ENCODE data around the gene OAS2. TPM values are rescaled to one million over a fixed set of nuclear protein-coding genes. Genes with fewer than 3 reads are reported as not detected.

OAS2 gene
- polyA plus RNA-seq, 1 donor from 2014 or later = not detected

DNA sequence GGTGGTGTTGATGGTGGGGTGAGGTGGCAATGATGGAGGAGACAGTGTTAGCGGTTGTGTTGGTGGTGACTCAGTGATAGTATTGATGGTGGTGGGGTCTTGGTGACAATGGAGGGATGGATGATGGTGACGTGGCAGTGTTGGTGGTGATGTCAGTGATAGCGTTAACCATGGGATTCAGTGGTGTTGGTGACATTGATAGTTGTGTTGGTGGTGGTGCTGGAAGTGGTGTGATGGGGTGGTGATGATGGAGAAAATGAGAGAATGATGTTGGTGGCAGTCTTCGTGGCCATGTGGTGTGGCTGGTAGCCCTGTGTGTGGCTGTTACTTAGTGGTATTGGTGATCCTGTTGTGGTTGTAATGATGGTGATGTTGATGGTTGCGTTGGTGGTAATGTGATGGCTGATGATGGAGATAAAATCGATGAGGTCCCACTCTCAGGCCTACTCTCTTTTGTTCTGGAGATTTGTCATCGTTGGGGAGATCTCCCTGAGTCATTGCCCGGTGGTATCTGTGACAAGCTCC lies 80.8 kb downstream of the OAS2 start:
- Histone ChIP-seq H3K36me3 (ENCODE audit: insufficient read depth, low read length) (no peaks in the 10 kb centered on the region), H3K4me3 (ENCODE audit: low read length) (peak overlapping the region; percentile 81), H3K4me2 (ENCODE audit: low read length) (peak overlapping the region; percentile 18), H3K9me2 (ENCODE audit: insufficient read depth, low read length) (no peaks in the 10 kb centered on the region), H3K79me2 (replicated peaks; ENCODE audit: insufficient read depth, low read length) (peaks cover 23% of the 10 kb centered on the region), H2AFZ (ENCODE audit: low read depth, low read length) (no peak overlapping the region), H3K27ac (ENCODE audit: low read length) (no peak overlapping the region), H3F3A (ENCODE audit: insufficient read depth, low read length, poor library complexity, severe bottlenecking) (no peaks in the 10 kb centered on the region), H3K27me3 (ENCODE audit: insufficient read depth, low read depth, low read length) (no peaks in the 10 kb centered on the region), H3K9ac (ENCODE audit: low read length) (no peak overlapping the region), H4K20me1 (ENCODE audit: insufficient read depth) (peaks cover 4% of the 10 kb centered on the region), H3K9me3 (ENCODE audit: low read length) (no peaks in the 10 kb centered on the region)
- no peak for TF ChIP-seq MXI1 (conservative IDR thresholded peaks at IDR 0.05; ENCODE audit: poor library complexity, severe bottlenecking)
- no peak for TF ChIP-seq SMC3 (conservative IDR thresholded peaks at IDR 0.05; ENCODE audit: poor library complexity)
- TF ChIP-seq, protein P1, sequence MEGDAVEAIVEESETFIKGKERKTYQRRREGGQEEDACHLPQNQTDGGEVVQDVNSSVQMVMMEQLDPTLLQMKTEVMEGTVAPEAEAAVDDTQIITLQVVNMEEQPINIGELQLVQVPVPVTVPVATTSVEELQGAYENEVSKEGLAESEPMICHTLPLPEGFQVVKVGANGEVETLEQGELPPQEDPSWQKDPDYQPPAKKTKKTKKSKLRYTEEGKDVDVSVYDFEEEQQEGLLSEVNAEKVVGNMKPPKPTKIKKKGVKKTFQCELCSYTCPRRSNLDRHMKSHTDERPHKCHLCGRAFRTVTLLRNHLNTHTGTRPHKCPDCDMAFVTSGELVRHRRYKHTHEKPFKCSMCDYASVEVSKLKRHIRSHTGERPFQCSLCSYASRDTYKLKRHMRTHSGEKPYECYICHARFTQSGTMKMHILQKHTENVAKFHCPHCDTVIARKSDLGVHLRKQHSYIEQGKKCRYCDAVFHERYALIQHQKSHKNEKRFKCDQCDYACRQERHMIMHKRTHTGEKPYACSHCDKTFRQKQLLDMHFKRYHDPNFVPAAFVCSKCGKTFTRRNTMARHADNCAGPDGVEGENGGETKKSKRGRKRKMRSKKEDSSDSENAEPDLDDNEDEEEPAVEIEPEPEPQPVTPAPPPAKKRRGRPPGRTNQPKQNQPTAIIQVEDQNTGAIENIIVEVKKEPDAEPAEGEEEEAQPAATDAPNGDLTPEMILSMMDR (IDR thresholded peaks at IDR 0.05; ENCODE audit: poor library complexity, severe bottlenecking) = no peak

DNA sequence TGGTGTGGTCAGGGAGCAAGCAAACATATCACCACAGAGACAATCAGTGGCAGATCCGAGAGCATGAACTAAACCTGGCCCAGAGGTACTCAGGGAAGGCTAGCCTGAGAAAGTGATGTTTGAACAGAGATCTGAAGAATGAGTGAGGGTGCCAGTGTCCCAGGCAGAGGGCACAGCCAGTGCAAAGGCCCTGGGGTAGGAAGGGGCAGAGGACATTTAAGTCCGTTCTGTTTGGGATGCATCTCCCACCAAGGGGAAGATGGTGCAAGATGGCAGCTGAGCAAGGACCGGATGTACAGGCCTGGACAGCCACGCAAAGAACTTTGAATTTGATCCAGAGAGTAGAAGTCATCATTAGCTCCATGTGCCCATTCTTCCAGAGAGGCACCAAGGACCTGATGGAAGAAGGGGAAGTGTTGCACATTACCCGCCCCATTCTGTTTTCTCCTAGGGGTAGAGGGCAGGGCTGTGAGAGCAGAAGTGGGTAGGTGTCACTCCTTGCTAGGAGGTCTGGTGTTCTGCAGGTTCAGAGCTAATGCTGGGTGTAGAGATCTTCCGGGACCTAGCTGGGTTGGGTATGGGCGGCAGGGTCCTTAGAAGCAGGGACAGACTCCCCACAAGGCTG lies 82.1 kb downstream of the OAS2 start:
- no peaks in the 10 kb centered on the region for H3K27me3 ChIP-seq (ENCODE audit: insufficient read depth, low read depth, low read length)
- peaks cover 4% of the 10 kb centered on the region for H4K20me1 ChIP-seq (ENCODE audit: insufficient read depth)
- H3K9me3 ChIP-seq (ENCODE audit: low read length) = no peaks in the 10 kb centered on the region
- H3K27ac ChIP-seq (ENCODE audit: low read length) = no peak overlapping the region
- peaks cover 22% of the 10 kb centered on the region for H3K79me2 ChIP-seq (replicated peaks; ENCODE audit: insufficient read depth, low read length)
- no peak overlapping the region for H3K4me3 ChIP-seq (ENCODE audit: low read length)
- H3K36me3 ChIP-seq (ENCODE audit: insufficient read depth, low read length) = no peaks in the 10 kb centered on the region
- no peaks in the 10 kb centered on the region for H3K9me2 ChIP-seq (ENCODE audit: insufficient read depth, low read length)
- no peaks in the 10 kb centered on the region for H3F3A ChIP-seq (ENCODE audit: insufficient read depth, low read length, poor library complexity, severe bottlenecking)
- H2AFZ ChIP-seq (ENCODE audit: low read depth, low read length) = no peak overlapping the region
- no peak overlapping the region for H3K9ac ChIP-seq (ENCODE audit: low read length)
- no peak for TF ChIP-seq EP300 (conservative IDR thresholded peaks at IDR 0.05; ENCODE audit: poor library complexity, severe bottlenecking)
- TF ChIP-seq RAD21 (conservative IDR thresholded peaks at IDR 0.05) = no peak
- no peak for TF ChIP-seq SMC3 (conservative IDR thresholded peaks at IDR 0.05; ENCODE audit: poor library complexity)
- TF ChIP-seq, protein P2, sequence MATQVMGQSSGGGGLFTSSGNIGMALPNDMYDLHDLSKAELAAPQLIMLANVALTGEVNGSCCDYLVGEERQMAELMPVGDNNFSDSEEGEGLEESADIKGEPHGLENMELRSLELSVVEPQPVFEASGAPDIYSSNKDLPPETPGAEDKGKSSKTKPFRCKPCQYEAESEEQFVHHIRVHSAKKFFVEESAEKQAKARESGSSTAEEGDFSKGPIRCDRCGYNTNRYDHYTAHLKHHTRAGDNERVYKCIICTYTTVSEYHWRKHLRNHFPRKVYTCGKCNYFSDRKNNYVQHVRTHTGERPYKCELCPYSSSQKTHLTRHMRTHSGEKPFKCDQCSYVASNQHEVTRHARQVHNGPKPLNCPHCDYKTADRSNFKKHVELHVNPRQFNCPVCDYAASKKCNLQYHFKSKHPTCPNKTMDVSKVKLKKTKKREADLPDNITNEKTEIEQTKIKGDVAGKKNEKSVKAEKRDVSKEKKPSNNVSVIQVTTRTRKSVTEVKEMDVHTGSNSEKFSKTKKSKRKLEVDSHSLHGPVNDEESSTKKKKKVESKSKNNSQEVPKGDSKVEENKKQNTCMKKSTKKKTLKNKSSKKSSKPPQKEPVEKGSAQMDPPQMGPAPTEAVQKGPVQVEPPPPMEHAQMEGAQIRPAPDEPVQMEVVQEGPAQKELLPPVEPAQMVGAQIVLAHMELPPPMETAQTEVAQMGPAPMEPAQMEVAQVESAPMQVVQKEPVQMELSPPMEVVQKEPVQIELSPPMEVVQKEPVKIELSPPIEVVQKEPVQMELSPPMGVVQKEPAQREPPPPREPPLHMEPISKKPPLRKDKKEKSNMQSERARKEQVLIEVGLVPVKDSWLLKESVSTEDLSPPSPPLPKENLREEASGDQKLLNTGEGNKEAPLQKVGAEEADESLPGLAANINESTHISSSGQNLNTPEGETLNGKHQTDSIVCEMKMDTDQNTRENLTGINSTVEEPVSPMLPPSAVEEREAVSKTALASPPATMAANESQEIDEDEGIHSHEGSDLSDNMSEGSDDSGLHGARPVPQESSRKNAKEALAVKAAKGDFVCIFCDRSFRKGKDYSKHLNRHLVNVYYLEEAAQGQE (IDR thresholded peaks at IDR 0.05; ENCODE audit: borderline replicate concordance) = no peak
- no peak overlapping the region for H3K4me2 ChIP-seq (ENCODE audit: low read length)

- no peaks in the 10 kb centered on the region for H3F3A ChIP-seq (ENCODE audit: insufficient read depth, low read length, poor library complexity, severe bottlenecking)
These were observed 82.9 kb downstream of the OAS2 start for GRCh38 chr12:113061061-113061694.

More at GRCh38 chr12:113061061-113061694, 82.9 kb downstream of the OAS2 start:
- no peaks in the 10 kb centered on the region for H3K9me2 ChIP-seq (ENCODE audit: insufficient read depth, low read length)
- peaks cover 15% of the 10 kb centered on the region for H3K79me2 ChIP-seq (replicated peaks; ENCODE audit: insufficient read depth, low read length)
- H4K20me1 ChIP-seq (ENCODE audit: insufficient read depth) = peaks cover 4% of the 10 kb centered on the region
- no peak overlapping the region for H3K4me2 ChIP-seq (ENCODE audit: low read length)
- no peak overlapping the region for H3K9ac ChIP-seq (ENCODE audit: low read length)
- H3K4me3 ChIP-seq (ENCODE audit: low read length) = no peak overlapping the region
- H3K9me3 ChIP-seq (ENCODE audit: low read length) = no peaks in the 10 kb centered on the region
- TF ChIP-seq MXI1 (conservative IDR thresholded peaks at IDR 0.05; ENCODE audit: poor library complexity, severe bottlenecking) = no peak
- no peak for TF ChIP-seq RAD21 (conservative IDR thresholded peaks at IDR 0.05)
- TF ChIP-seq EP300 (conservative IDR thresholded peaks at IDR 0.05; ENCODE audit: poor library complexity, severe bottlenecking) = no peak
- TF ChIP-seq, protein P1 (IDR thresholded peaks at IDR 0.05; ENCODE audit: poor library complexity, severe bottlenecking) = no peak
- TF ChIP-seq SMC3 (conservative IDR thresholded peaks at IDR 0.05; ENCODE audit: poor library complexity) = no peak
- TF ChIP-seq EZH2 (IDR thresholded peaks at IDR 0.05; ENCODE audit: borderline replicate concordance, insufficient read depth, low read length, poor library complexity, severe bottlenecking) = no peak
- TF ChIP-seq, protein P2 (IDR thresholded peaks at IDR 0.05; ENCODE audit: borderline replicate concordance) = no peak
- H3K27ac ChIP-seq (ENCODE audit: low read length) = no peak overlapping the region
- no peaks in the 10 kb centered on the region for H3K36me3 ChIP-seq (ENCODE audit: insufficient read depth, low read length)
- no peaks in the 10 kb centered on the region for H3K27me3 ChIP-seq (ENCODE audit: insufficient read depth, low read depth, low read length)
- H2AFZ ChIP-seq (ENCODE audit: low read depth, low read length) = no peak overlapping the region

Data from neural cell (in vitro differentiated cells).